Cardiac muscle cell (in vitro differentiated cells and primary cell): ENCODE data around the gene NECTIN1. TPM values are rescaled to one million over a fixed set of nuclear protein-coding genes. Genes with fewer than 3 reads are reported as not detected.

Source experiments
- DNase-seq, 2 donors: peaks; one replicate each; pipeline versions ENCODE4 v3.0.0 to v3.0.0-alpha.2; 2010 to 2017; ENCODE audit warnings: low read depth in 1 of 2, low spot score in 1 of 2
- H3K27ac ChIP-seq: fragments of 200-600 bp; sonication (generic); 2 replicates; pipeline ENCODE4 v1.5.1; 2016
- H3K27me3 ChIP-seq: fragments of 200-600 bp; sonication (generic); 2 replicates; pipeline ENCODE4 v1.6.0; 2016; ENCODE audit warnings: control low read depth
- H3K36me3 ChIP-seq: fragments of 200-600 bp; sonication (generic); 2 replicates; pipeline ENCODE4 v1.5.1; 2016; ENCODE audit warnings: control low read depth
- H3K4me1 ChIP-seq: fragments of 200-600 bp; sonication (generic); 2 replicates; pipeline ENCODE4 v1.8.1; 2017; ENCODE audit warnings: low read depth, mild to moderate bottlenecking, mixed run types
- H3K4me3 ChIP-seq: fragments of 200-600 bp; sonication (generic); 2 replicates; pipeline ENCODE4 v1.5.1; 2016; ENCODE audit warnings: mild to moderate bottlenecking
- H3K9me3 ChIP-seq: fragments of 200-600 bp; sonication (generic); 2 replicates; pipeline ENCODE4 v1.5.1; 2017; ENCODE audit warnings: low read depth, mild to moderate bottlenecking, control low read depth
- CTCF ChIP-seq: IDR thresholded peaks from 2 replicates; pipeline ENCODE4 v1.5.1; 2012; ENCODE audit warnings: low read depth, mild to moderate bottlenecking, low read length
- polyA plus RNA-seq: library from polyadenylated mRNA; unstranded; fragments of >200 nt; fragmentation: Nextera tagmentation; extraction: Ambion mirVana; gene quantifications from 2 replicates; pipeline ENCODE4 v1.2.1, GENCODE V29; 2016
- total RNA-seq: library from RNA; depleted of rRNA; stranded (reverse); fragments of >200 nt; gene quantifications from 2 replicates; pipeline ENCODE4 v1.2.3, GENCODE V29; 2016

NECTIN1 gene
- total and polyA plus RNA-seq, 2 experiments from 2014 or later, result 5.2 to 9.1 TPM

- peak; percentile 18 for TF ChIP-seq CTCF
- Histone ChIP-seq H3K9me3 (no peaks in the 10 kb centered on the region), H3K4me3 (peak overlapping the region; percentile 69), H3K27ac (no peak overlapping the region), H3K4me1 (peaks cover 17% of the 10 kb centered on the region), H3K27me3 (no peaks in the 10 kb centered on the region), H3K36me3 (no peaks in the 10 kb centered on the region)
- DNase-seq, result peak in 1 of 2 donors; percentile 43
These were observed 1.4 kb downstream of the NECTIN1 start for GRCh38 chr11:119727523-119728151.

- Histone ChIP-seq H3K9me3 (no peaks in the 10 kb centered on the region), H3K4me1 (peaks cover 17% of the 10 kb centered on the region), H3K27ac (no peak overlapping the region), H3K27me3 (no peaks in the 10 kb centered on the region), H3K4me3 (peak overlapping the region; percentile 69), H3K36me3 (no peaks in the 10 kb centered on the region)
- DNase-seq, result no peak
- TF ChIP-seq CTCF, result no peak
These were observed 2.1 kb downstream of the NECTIN1 start for GRCh38 chr11:119726585-119727522.

- H3K4me3 ChIP-seq, result no peak overlapping the region
- no peak for DNase-seq
- no peaks in the 10 kb centered on the region for H3K27me3 ChIP-seq
- no peaks in the 10 kb centered on the region for H3K36me3 ChIP-seq
- H3K9me3 ChIP-seq, result no peaks in the 10 kb centered on the region
- peaks cover 17% of the 10 kb centered on the region for H3K4me1 ChIP-seq
- TF ChIP-seq CTCF, result no peak
- no peak overlapping the region for H3K27ac ChIP-seq
These were observed 2.8 kb downstream of the NECTIN1 start for GRCh38 chr11:119726150-119726553.

- no peak for TF ChIP-seq CTCF
- H3K36me3 ChIP-seq, result no peaks in the 10 kb centered on the region
- no peaks in the 10 kb centered on the region for H3K27me3 ChIP-seq
- DNase-seq, result no peak
- peaks cover 17% of the 10 kb centered on the region for H3K4me1 ChIP-seq
- no peak overlapping the region for H3K27ac ChIP-seq
- H3K9me3 ChIP-seq, result no peaks in the 10 kb centered on the region
- no peak overlapping the region for H3K4me3 ChIP-seq
These were observed 4.0 kb downstream of the NECTIN1 start for GRCh38 chr11:119724956-119725355.

- H3K9me3 ChIP-seq, result no peaks in the 10 kb centered on the region
- no peak for TF ChIP-seq CTCF
- H3K27ac ChIP-seq, result no peak overlapping the region
- peaks cover 17% of the 10 kb centered on the region for H3K4me1 ChIP-seq
- no peaks in the 10 kb centered on the region for H3K36me3 ChIP-seq
- H3K4me3 ChIP-seq, result no peak overlapping the region
- no peaks in the 10 kb centered on the region for H3K27me3 ChIP-seq
- DNase-seq, result no peak
These were observed 5.1 kb downstream of the NECTIN1 start for GRCh38 chr11:119723952-119724325.
